ENCODE data around the gene NEU4. TPM values are rescaled to one million over a fixed set of nuclear protein-coding genes. Genes with fewer than 3 reads are reported as not detected.

NEU4 gene
- total RNA-seq, 1 donor from 2014 or later = 109 TPM

DNA sequence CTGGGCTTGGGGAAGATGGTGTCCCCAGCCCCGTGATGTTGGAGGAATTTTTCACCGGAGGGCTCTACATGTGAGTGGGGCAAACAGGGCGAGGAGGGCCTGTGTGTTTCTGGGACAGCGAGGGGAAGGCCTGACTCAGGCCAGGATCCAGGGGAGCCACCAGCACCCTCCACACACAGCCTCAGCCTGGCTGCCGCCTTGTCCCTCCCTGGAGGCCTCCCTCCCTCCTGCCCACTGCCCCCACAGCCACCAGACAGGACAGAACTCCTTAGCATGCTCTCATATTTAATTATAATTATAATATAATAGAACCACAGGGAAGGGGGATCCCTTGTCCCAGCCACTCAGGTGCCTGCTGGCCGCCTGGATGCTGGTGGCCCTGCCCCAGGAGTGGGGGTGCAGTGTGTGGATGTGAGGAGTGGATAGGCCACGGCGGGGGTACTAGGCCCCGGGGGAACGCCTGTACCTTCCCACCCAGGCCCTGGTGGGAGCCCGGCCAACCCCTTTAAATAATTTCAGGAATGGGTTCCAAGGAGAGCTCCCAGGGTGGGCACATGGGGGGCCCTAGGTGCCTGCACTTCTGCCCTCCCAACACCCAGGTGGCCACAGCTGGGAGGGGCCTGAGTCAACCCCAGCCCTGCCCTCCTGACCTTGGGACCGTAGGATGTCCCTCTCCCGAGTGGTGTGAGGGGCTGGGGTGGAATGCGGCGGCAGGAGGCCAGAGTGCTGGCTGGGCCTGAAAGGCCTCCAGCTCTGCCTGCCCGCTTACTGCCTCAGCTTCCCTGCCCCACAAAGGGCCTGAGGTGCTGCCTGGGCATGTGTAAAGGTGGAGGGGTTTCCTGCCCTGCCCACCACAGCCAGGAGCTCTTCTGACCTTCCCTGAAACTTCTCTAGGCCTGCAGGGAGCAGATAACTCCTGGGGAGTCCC lies 40.9 kb downstream of the NEU4 start:
- peak; percentile 43 for DNase-seq (ENCODE audit: low spot score)

DNA sequence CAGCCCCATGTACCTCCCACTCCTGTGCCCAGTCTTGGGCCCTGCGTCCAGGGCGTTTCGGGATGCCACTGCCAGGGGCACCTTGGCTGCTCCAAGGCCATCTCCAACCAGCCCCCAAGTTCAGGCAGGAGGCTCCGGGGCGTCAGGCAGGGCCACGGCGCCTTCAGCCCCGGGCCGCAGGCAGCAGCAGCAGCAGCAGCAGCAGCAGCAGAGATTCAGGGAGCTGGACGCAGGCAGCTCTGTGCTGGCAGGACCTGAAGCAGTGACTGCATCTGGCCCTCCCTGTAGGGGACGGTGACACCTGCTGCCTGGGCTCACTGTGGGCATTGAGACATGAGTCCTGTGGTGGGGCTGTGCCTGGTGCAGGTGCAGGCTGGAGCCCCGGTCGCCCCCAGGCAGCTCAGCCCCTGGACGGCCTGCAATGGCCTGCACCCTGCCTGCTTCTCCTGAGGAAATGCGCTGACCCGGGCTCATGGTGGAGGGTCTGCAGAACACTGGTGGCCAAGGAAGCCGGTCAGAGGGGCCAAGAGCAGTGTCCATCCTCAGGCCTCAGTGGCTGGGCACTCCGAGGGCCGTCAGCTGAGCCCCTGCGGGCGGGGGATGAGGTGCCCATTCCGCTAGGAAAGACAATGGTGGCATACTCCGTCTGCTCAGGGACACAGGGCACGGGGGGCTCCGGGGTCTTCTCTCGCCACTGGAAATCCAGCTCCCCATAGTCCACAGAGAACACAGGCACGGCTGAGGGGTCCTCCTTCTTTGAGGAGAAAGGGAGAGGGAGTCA lies 41.7 kb downstream of the NEU4 start:
- ATAC-seq (peak; percentile 20), DNase-seq (ENCODE audit: low spot score) (no peak)

More for the DNA sequence above, 40.9 kb downstream of the NEU4 start:
- ATAC-seq = no peak

- no peak for ATAC-seq
- no peak for DNase-seq (ENCODE audit: low spot score)
Observed at GRCh38 chr2:241851325-241852115, 42.5 kb downstream of the NEU4 start.

GRCh38 chr2:241852116-241852980 lies 43.4 kb downstream of the NEU4 start:
- DNase-seq (ENCODE audit: low spot score) = no peak
- no peak for ATAC-seq

DNA sequence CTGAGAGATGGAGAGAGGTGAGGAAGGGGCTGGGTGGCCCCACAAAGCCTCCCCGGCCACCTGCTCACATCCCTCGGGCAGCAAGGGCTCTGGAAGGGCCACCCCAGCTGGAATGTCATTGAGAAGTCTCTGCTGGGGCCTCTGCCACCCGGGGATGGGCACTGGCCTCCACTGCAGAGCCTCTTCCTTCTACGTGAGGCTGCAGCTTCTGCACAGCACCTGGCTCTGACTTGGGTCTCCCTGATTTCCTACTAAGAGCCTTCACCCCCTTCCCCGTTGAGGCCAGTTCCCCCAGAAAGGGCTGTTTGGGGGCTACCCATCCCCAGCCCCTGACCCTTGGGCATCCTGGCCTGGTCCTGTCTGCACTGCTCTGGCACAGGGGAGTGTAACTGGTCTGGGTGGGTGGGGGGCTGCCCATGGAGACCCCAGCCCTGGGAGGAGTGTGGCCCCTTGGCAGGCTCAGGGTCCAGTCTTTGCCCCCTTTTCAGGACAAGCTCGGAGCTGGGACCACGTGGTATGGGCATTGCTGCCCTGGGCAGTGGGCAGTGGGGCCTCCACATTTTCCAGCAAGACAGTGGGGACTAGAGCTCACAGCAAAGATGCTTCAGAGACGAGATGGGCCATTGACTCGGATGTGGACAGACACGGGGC lies 44.1 kb downstream of the NEU4 start:
- DNase-seq (ENCODE audit: low spot score) = no peak
- no peak for ATAC-seq

- DNase-seq (ENCODE audit: low spot score) (peak; percentile 40), ATAC-seq (no peak)
Observed at GRCh38 chr2:241853651-241854341, 44.8 kb downstream of the NEU4 start.

DNA sequence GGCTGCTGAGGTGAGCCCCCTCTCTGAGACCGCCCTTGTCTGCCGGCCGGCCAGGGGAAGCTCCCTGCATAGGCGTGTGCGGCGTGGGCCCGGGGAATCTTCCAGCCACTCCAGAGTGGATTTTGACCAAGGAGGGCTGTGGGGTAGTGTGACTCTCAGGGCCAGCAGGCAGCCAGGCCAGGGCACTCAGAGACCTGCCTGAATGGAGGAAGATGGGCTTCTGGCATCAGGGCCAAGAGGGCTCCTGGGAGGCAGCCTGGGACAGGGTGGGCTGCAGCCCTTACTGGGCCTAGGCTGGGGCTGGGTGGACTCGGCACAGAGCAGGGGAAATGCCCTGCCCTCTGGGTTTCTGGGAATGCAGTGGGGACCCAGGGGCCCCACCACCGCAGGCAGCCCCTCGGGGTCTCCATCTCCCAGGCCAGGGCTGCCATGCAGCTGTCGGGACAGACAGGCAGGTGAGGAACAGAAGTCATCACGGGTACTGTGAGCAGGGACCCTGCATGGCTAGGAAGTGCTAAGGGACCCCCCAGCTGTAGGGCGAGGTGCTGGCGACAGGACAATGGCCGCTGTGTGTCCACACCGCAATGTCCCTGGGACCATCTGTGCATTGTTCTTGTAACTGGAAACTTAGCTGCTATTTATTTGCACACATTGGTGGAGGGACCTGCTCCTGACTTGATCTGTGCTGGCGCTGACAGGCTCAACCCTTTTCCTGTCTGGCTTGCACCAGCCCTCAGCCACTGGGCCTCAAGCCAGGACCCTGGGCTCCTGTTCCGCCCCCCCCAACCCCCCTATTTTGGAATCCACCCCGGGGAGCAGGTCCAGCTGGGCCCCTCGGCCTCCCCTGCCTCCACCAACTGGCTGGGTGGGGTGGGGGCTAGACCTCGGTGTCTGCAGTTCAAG lies 45.6 kb downstream of the NEU4 start:
- DNase-seq (ENCODE audit: low spot score) = peak; percentile 41
- ATAC-seq = no peak

DNA sequence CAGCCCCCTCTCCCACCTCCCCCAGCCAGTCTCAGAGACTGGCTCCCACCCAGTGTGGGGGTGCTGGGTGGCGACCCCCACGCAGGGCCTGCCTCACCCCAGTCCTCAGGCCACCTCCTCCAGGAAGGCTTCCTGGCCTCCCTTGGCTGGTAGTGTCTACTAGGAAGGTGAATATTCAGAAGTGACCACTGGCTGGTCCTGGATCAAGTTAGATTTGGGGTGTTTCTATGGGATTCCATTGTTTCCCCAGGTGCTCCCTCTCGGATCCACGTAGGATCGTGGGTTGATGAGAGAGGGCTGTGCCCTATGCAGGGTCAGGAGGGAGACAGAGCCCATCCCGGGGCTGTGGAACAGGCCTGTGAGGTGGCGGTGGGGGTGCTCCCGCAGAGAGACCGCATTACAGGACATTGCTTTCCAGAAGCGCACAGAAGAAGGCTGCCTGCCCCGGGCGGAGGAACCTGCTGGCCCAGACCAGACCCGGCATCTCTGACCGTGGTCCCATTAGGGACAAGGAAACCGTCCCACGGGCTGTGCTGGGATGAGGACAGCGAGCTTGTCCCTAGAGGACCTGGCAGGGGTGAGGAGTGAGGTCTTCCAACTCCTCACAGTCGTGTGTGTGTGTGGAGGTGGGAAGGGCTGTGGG lies 46.4 kb downstream of the NEU4 start:
- no peak for DNase-seq (ENCODE audit: low spot score)
- ATAC-seq = no peak

DNA sequence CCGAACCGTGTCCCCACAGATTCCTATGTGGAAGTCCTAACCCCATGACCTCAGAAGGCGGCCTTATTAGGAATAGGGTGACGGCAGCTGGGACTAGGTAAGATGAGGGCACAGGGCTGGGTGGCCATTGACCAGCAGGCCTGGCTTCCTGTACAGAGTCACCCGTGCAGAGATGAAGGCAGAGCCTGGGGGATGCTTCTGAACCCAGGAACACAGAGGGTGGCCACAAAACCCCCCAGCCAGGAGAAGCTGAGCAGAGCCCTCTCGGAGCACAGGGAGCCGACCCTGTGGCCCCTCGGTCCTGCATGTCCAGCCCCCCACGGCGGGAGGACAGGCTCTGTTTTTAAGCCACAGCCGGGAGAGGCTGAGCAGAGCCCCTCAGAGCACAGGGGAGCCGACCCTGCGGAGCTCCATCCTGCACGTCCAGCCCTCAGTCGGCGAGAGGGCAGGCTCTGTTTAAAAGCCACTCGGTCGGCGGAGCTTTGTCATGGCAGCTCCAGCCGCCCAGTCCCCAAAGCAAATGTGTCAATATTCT lies 47.0 kb downstream of the NEU4 start:
- ATAC-seq (no peak), DNase-seq (ENCODE audit: low spot score) (no peak)

- ATAC-seq (no peak), DNase-seq (ENCODE audit: low spot score) (no peak)
Observed at GRCh38 chr2:241857041-241857541, 48.1 kb downstream of the NEU4 start.

- DNase-seq (ENCODE audit: low spot score) = no peak
- no peak for ATAC-seq
Observed at GRCh38 chr2:241857572-241858121, 48.7 kb downstream of the NEU4 start.

- ATAC-seq (peak; percentile 29), DNase-seq (ENCODE audit: low spot score) (no peak)
Observed at GRCh38 chr2:241858206-241859016, 49.4 kb downstream of the NEU4 start, which contains the start of gene PDCD1. Gene PDCD1 (minus strand): TSS chr2:241858894. CDS start chr2:241858838, 56 bp downstream.

- DNase-seq (ENCODE audit: low spot score) = no peak
- no peak for ATAC-seq
Observed at GRCh38 chr2:241859017-241859435, 50.0 kb downstream of the NEU4 start.

- peak; percentile 35 for ATAC-seq
- no peak for DNase-seq (ENCODE audit: low spot score)
Observed at GRCh38 chr2:241859436-241860183, 50.6 kb downstream of the NEU4 start.
